ENCODE measurements around the gene MINAR1. TPM values are rescaled to one million over a fixed set of nuclear protein-coding genes. Genes with fewer than 3 reads are reported as not detected.

The MINAR1 gene
- 0.36 TPM for polyA plus RNA-seq (2013)

DNA sequence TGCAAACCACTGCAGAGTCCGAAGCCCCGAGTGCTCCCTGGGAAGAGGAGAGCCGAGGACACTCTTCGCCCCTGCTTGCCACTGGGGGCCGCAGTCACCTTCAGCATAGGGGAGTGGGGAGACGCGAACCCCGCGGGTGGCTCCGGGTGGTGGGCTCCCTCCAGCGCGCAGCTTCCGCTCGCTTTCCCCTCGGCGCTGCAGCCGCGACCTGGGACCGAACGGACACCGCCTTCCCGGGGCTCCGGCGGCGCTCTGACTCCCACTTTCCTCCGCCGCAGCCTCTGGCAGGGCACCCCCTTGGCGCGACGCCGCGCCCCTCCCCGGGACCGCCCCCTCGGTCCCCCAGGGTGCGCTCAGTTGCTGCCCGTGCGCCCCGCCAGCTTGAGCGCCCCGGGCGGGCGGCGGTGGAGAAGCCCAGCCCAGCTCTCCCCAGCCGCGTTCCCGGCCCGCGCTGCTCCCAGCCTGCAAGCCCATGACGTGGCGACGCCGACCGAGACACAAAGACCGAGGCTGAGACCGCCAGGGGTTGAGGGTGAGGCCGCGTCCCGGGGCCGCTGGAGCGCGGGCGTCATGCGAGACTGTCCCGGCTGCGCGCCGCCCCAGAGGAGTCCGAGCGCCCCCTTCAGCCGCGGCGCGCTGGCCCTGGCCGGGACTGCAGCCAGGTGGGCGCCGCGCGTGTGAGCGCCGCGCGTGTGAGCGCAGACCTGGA lies at the start of gene MINAR1:
MINAR1 (plus strand) TSS at position 701 of the 709 bp plus-strand sequence. CDS start 23,812 bp downstream, outside the sequence.
- H3K27ac ChIP-seq (ENCODE audit: insufficient read depth in 1 of 2, low read depth in 1 of 2, low read length in 2 of 2, poor library complexity in 1 of 2, severe bottlenecking in 2 of 2): no peak within 1 kb of the TSS
- H3K4me3 ChIP-seq (ENCODE audit: control insufficient read depth in 1 of 7, extremely low read depth in 1 of 7, insufficient read depth in 4 of 7, low read depth in 2 of 7, low read length in 6 of 7): peak within 1 kb of the TSS in 6 of 7 experiments; percentile 24 to 60 (median 47)
- ChIA-PET POLR2A (no interaction called here), CTCF (interaction anchor here (1.4 kb wide), 1 partner anchor 164 kb away, joined by 3 read pairs; no protein-coding TSS in a partner anchor)
- under 1% methylated on average over 82 of the region's 84 CpGs for WGBS (ENCODE audit: insufficient coverage)
- H3K36me3 ChIP-seq (ENCODE audit: control insufficient read depth in 4 of 4, insufficient read depth in 4 of 4, low read length in 3 of 4): no peaks in the 10 kb centered on the region
- H3K27me3 ChIP-seq (replicated peaks in 2 of 5; ENCODE audit: control insufficient read depth in 4 of 5, insufficient read depth in 5 of 5, low read length in 4 of 5): peaks cover 10 to 97% (median 47%) of the 10 kb centered on the region in 5 experiments
- DNase-seq: peak; percentile 34 to 62 (median 57)
- no peaks in the 10 kb centered on the region for H3K9me3 ChIP-seq (ENCODE audit: control extremely low read depth in 1 of 5, control insufficient read depth in 4 of 5, insufficient read depth in 2 of 5, low read depth in 1 of 5, low read length in 4 of 5)
- H3K4me1 ChIP-seq (ENCODE audit: control extremely low read depth in 1 of 4, control insufficient read depth in 4 of 4, insufficient read depth in 4 of 4, low read length in 3 of 4): peaks cover 0 to 27% (median 21%) of the 10 kb centered on the region in 4 experiments

DNA sequence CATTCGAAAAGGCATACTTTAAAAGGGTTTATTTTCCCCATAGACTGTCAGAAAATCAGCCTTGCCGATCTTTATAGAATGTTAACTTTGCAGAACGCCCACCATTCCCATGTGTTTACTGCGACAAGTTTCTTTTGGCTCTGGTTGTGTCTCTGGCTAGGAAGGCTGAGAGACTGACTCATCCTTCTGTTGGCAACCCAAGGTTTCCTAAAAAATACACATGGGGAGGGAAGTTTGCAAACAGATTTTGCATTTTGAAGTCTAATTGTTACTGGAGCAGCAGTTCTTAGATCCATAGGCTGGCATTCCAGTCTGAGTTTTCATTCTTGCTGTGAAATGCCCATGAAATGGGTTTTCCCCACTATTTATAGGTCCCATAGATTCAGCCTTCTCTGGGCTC lies 37.9 kb upstream of the MINAR1 start:
- no peak overlapping the region for H3K27ac ChIP-seq (ENCODE audit: insufficient read depth in 1 of 2, low read depth in 1 of 2, low read length in 2 of 2, poor library complexity in 1 of 2, severe bottlenecking in 2 of 2)
- DNase-seq: no peak
- H3K9me3 ChIP-seq (ENCODE audit: control extremely low read depth in 1 of 5, control insufficient read depth in 4 of 5, insufficient read depth in 2 of 5, low read depth in 1 of 5, low read length in 4 of 5): peaks cover 0 to 2% (median 0%) of the 10 kb centered on the region in 5 experiments
- H3K36me3 ChIP-seq (ENCODE audit: control insufficient read depth in 4 of 4, insufficient read depth in 4 of 4, low read length in 3 of 4): no peaks in the 10 kb centered on the region
- H3K27me3 ChIP-seq (replicated peaks in 2 of 5; ENCODE audit: control insufficient read depth in 4 of 5, insufficient read depth in 5 of 5, low read length in 4 of 5): no peaks in the 10 kb centered on the region
- no peaks in the 10 kb centered on the region for H3K4me1 ChIP-seq (ENCODE audit: control extremely low read depth in 1 of 4, control insufficient read depth in 4 of 4, insufficient read depth in 4 of 4, low read length in 3 of 4)
- CTCF ChIA-PET: no interaction called here
- POLR2A ChIA-PET: no interaction called here
- H3K4me3 ChIP-seq (ENCODE audit: control insufficient read depth in 1 of 7, extremely low read depth in 1 of 7, insufficient read depth in 4 of 7, low read depth in 2 of 7, low read length in 6 of 7): no peak overlapping the region
- 93% methylated on average over 4 of the region's 4 CpGs for WGBS (ENCODE audit: insufficient coverage)

- 97% methylated on average over 5 of the region's 6 CpGs for WGBS (ENCODE audit: insufficient coverage)
- no peaks in the 10 kb centered on the region for H3K36me3 ChIP-seq (ENCODE audit: control insufficient read depth in 4 of 4, insufficient read depth in 4 of 4, low read length in 3 of 4)
- no peak overlapping the region for H3K4me3 ChIP-seq (ENCODE audit: control insufficient read depth in 1 of 7, extremely low read depth in 1 of 7, insufficient read depth in 4 of 7, low read depth in 2 of 7, low read length in 6 of 7)
- H3K4me1 ChIP-seq (ENCODE audit: control extremely low read depth in 1 of 4, control insufficient read depth in 4 of 4, insufficient read depth in 4 of 4, low read length in 3 of 4): no peaks in the 10 kb centered on the region
- DNase-seq: no peak
- POLR2A ChIA-PET: no interaction called here
- H3K9me3 ChIP-seq (ENCODE audit: control extremely low read depth in 1 of 5, control insufficient read depth in 4 of 5, insufficient read depth in 2 of 5, low read depth in 1 of 5, low read length in 4 of 5): peaks cover 0 to 2% (median 0%) of the 10 kb centered on the region in 5 experiments
- CTCF ChIA-PET: no interaction called here
- H3K27me3 ChIP-seq (replicated peaks in 2 of 5; ENCODE audit: control insufficient read depth in 4 of 5, insufficient read depth in 5 of 5, low read length in 4 of 5): no peaks in the 10 kb centered on the region
- no peak overlapping the region for H3K27ac ChIP-seq (ENCODE audit: insufficient read depth in 1 of 2, low read depth in 1 of 2, low read length in 2 of 2, poor library complexity in 1 of 2, severe bottlenecking in 2 of 2)
Measured at GRCh38 chr15:79396850-79397249, 35.3 kb upstream of the MINAR1 start.

DNA sequence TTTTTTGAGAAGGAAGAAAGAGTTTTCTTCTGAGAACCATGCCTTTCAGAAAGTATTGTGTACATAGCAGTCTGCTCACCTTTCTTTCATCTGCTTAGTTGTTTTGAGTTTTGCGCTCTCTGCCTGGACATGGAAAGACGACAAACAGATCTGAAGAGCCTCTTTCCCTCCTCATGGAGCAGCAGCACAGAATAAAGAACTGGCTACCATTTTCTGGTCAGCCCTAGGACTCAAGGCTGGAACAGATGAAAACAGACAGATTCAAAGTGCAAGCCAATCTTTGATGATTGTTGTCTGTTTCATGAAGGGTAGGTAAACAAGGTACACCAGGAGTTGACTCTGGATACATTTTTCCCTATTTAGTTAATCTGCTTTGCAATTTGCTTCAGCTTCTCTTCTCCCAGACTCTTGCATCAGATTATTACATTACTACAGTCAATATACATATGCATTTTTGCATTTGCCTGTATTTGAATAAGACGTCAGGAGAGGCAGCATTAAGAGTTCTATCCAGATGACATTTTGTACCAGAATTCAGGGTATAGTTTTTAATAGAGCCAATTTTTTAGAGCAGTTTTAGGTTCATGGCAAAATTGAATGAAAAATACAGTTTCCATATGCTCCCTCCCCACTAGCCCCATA lies 34.7 kb upstream of the MINAR1 start:
- Histone ChIP-seq H3K36me3 (ENCODE audit: control insufficient read depth in 4 of 4, insufficient read depth in 4 of 4, low read length in 3 of 4) (no peaks in the 10 kb centered on the region), H3K4me1 (ENCODE audit: control extremely low read depth in 1 of 4, control insufficient read depth in 4 of 4, insufficient read depth in 4 of 4, low read length in 3 of 4) (no peaks in the 10 kb centered on the region), H3K9me3 (ENCODE audit: control extremely low read depth in 1 of 5, control insufficient read depth in 4 of 5, insufficient read depth in 2 of 5, low read depth in 1 of 5, low read length in 4 of 5) (peaks cover 0 to 2% (median 0%) of the 10 kb centered on the region in 5 experiments), H3K4me3 (ENCODE audit: control insufficient read depth in 1 of 7, extremely low read depth in 1 of 7, insufficient read depth in 4 of 7, low read depth in 2 of 7, low read length in 6 of 7) (no peak overlapping the region), H3K27ac (ENCODE audit: insufficient read depth in 1 of 2, low read depth in 1 of 2, low read length in 2 of 2, poor library complexity in 1 of 2, severe bottlenecking in 2 of 2) (no peak overlapping the region), H3K27me3 (replicated peaks in 2 of 5; ENCODE audit: control insufficient read depth in 4 of 5, insufficient read depth in 5 of 5, low read length in 4 of 5) (no peaks in the 10 kb centered on the region)
- POLR2A ChIA-PET: no interaction called here
- CTCF ChIA-PET: no interaction called here
- DNase-seq: no peak
- WGBS (ENCODE audit: insufficient coverage): 94% methylated on average over 2 of the region's 3 CpGs

- Histone ChIP-seq H3K27ac (ENCODE audit: insufficient read depth in 1 of 2, low read depth in 1 of 2, low read length in 2 of 2, poor library complexity in 1 of 2, severe bottlenecking in 2 of 2) (no peak overlapping the region), H3K4me1 (ENCODE audit: control extremely low read depth in 1 of 4, control insufficient read depth in 4 of 4, insufficient read depth in 4 of 4, low read length in 3 of 4) (no peaks in the 10 kb centered on the region), H3K9me3 (ENCODE audit: control extremely low read depth in 1 of 5, control insufficient read depth in 4 of 5, insufficient read depth in 2 of 5, low read depth in 1 of 5, low read length in 4 of 5) (no peaks in the 10 kb centered on the region), H3K27me3 (replicated peaks in 2 of 5; ENCODE audit: control insufficient read depth in 4 of 5, insufficient read depth in 5 of 5, low read length in 4 of 5) (no peaks in the 10 kb centered on the region), H3K36me3 (ENCODE audit: control insufficient read depth in 4 of 4, insufficient read depth in 4 of 4, low read length in 3 of 4) (no peaks in the 10 kb centered on the region), H3K4me3 (ENCODE audit: control insufficient read depth in 1 of 7, extremely low read depth in 1 of 7, insufficient read depth in 4 of 7, low read depth in 2 of 7, low read length in 6 of 7) (no peak overlapping the region)
- whole genome bisulfite sequencing (ENCODE audit: insufficient coverage): 91% methylated on average over 4 of the region's 4 CpGs
- POLR2A ChIA-PET: no interaction called here
- DNase-seq: no peak
- CTCF ChIA-PET: interaction anchor here (1.4 kb wide), 1 partner anchor 19 kb away, joined by 3 read pairs; no protein-coding TSS in a partner anchor
Measured at GRCh38 chr15:79399606-79400005, 32.5 kb upstream of the MINAR1 start.

DNA sequence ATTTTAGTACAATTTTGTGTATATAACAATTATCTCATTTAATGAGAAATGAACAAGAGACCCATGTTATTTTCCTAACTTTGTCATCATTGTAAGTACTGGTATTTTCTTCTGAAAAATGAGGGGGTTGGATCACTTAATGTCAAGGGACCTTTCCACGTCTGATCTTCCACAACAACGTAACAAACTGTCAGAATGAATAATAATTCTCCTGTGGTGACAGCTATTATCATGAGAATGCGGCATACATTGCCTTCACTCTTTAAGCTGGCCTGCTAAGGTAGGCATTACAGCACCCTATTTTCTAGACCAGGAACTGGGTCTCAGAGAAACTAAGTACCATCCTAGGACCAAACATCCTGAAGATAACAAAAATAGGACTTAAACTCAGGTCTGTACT lies 31.5 kb upstream of the MINAR1 start:
- ChIA-PET POLR2A (no interaction called here), CTCF (interaction anchor here (1.4 kb wide), 1 partner anchor 20 kb away, joined by 3 read pairs; no protein-coding TSS in a partner anchor)
- 92% methylated on average over 3 of the region's 3 CpGs for WGBS (ENCODE audit: insufficient coverage)
- H3K4me1 ChIP-seq (ENCODE audit: control extremely low read depth in 1 of 4, control insufficient read depth in 4 of 4, insufficient read depth in 4 of 4, low read length in 3 of 4): no peaks in the 10 kb centered on the region
- H3K9me3 ChIP-seq (ENCODE audit: control extremely low read depth in 1 of 5, control insufficient read depth in 4 of 5, insufficient read depth in 2 of 5, low read depth in 1 of 5, low read length in 4 of 5): no peaks in the 10 kb centered on the region
- DNase-seq: no peak
- H3K27ac ChIP-seq (ENCODE audit: insufficient read depth in 1 of 2, low read depth in 1 of 2, low read length in 2 of 2, poor library complexity in 1 of 2, severe bottlenecking in 2 of 2): no peak overlapping the region
- H3K4me3 ChIP-seq (ENCODE audit: control insufficient read depth in 1 of 7, extremely low read depth in 1 of 7, insufficient read depth in 4 of 7, low read depth in 2 of 7, low read length in 6 of 7): no peak overlapping the region
- no peaks in the 10 kb centered on the region for H3K36me3 ChIP-seq (ENCODE audit: control insufficient read depth in 4 of 4, insufficient read depth in 4 of 4, low read length in 3 of 4)
- H3K27me3 ChIP-seq (replicated peaks in 2 of 5; ENCODE audit: control insufficient read depth in 4 of 5, insufficient read depth in 5 of 5, low read length in 4 of 5): no peaks in the 10 kb centered on the region

DNA sequence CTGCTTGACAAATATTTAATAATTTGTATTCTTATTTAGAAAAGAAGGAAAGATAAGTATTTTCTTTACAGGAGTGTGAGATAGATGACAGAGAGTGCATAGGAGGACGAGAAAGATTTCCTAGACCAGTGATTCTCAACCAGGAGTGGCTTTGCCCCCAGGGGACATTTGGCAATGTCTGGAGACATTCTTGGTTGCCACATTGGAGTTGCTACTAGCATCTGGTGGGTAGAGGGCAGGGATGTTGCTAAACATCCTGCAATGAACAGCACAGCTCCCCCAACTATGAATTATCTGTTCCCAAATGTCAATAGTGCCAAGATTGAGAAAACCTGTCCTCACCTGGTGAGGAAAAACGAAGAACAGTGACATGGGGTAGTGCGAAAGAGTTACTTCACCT lies 30.8 kb upstream of the MINAR1 start:
- Histone ChIP-seq H3K36me3 (ENCODE audit: control insufficient read depth in 4 of 4, insufficient read depth in 4 of 4, low read length in 3 of 4) (no peaks in the 10 kb centered on the region), H3K27ac (ENCODE audit: insufficient read depth in 1 of 2, low read depth in 1 of 2, low read length in 2 of 2, poor library complexity in 1 of 2, severe bottlenecking in 2 of 2) (no peak overlapping the region), H3K27me3 (replicated peaks in 2 of 5; ENCODE audit: control insufficient read depth in 4 of 5, insufficient read depth in 5 of 5, low read length in 4 of 5) (no peaks in the 10 kb centered on the region), H3K9me3 (ENCODE audit: control extremely low read depth in 1 of 5, control insufficient read depth in 4 of 5, insufficient read depth in 2 of 5, low read depth in 1 of 5, low read length in 4 of 5) (no peaks in the 10 kb centered on the region), H3K4me3 (ENCODE audit: control insufficient read depth in 1 of 7, extremely low read depth in 1 of 7, insufficient read depth in 4 of 7, low read depth in 2 of 7, low read length in 6 of 7) (no peak overlapping the region), H3K4me1 (ENCODE audit: control extremely low read depth in 1 of 4, control insufficient read depth in 4 of 4, insufficient read depth in 4 of 4, low read length in 3 of 4) (no peaks in the 10 kb centered on the region)
- CTCF ChIA-PET: no interaction called here
- WGBS (ENCODE audit: insufficient coverage): 67% methylated on average over 3 of the region's 3 CpGs
- POLR2A ChIA-PET: no interaction called here
- DNase-seq: no peak
